HUDEP-2 (cell line): Measurements from ENCODE around the gene EPN2.
"Not testable (repeated sequence)": the region's sequence is repeated elsewhere in the genome, so short reads cannot be mapped to it uniquely, and the experiment has no call there.

Source experiments
- DNase-seq, 76 experiments: peaks; one replicate each; lab custom pipeline; 2025; ENCODE audit not compliant: unreplicated experiment in 76 of 76; lab: John Stamatoyannopoulos, UW

The EPN2 gene

GRCh38 chr17:19264268-19264667 is 27.1 kb downstream of the EPN2 start:
- no peak for DNase-seq

- no peak for DNase-seq
These were observed 27.5 kb downstream of the EPN2 start for GRCh38 chr17:19264681-19265080.

DNA sequence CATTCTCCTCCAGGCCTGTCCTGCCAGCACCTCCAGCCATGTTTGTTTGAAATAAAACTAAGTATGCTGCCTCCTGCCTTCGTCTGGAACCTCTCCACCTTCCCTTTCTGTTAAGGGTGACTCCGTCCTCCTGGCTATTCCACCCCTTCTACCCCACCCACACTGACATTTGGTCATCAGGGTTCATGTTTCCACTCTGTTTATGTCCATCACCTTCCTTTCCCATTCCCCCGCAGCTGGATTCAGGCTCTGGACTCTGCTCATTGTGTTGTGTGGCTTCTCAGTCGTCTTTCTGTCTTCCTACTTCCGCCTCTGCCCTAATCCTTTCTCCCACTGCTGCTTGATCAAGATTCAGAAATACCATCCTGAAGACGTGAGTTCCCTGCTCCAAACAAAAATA is 28.6 kb downstream of the EPN2 start:
- DNase-seq = no peak

GRCh38 chr17:19268611-19269010 is 31.4 kb downstream of the EPN2 start:
- DNase-seq = no peak

- DNase-seq = no peak
These were observed 31.9 kb downstream of the EPN2 start for GRCh38 chr17:19269106-19269505.

- no peak for DNase-seq
These were observed 32.5 kb downstream of the EPN2 start for GRCh38 chr17:19269641-19270040.

- DNase-seq = peak in 1 of 76 experiments; percentile 39
These were observed 33.2 kb downstream of the EPN2 start for GRCh38 chr17:19270347-19270703.

- peak in 74 of 76 experiments; percentile 40 to 98 (median 90) for DNase-seq
These were observed 33.8 kb downstream of the EPN2 start for GRCh38 chr17:19270704-19271611.

DNA sequence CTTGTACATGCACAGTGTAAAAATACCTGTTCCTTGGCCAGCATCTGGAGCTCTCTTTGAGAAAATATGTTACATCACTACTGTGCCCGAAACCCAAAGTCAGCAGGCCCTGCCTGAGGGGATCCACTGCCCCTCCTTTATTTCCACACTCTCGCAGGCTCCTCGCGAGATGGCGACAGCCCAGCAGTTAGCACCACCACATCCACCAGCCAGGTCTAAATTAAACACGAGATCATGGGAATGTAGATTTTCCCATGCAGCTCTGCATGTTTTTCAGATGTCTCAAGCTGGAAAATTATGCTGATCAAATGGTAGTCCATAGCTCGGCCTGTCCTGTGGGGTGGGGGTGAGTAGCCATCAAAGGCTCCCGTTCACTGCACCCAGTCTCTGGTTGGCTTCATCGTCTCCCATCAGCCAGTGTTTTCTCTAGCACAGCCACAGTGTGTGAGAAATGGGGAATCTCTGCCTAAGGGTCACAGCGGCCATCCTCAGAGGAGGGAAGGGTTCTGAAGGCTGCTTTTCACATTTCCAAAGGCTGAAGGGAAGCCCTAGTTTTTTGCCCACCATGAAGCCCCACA is 34.7 kb downstream of the EPN2 start:
- DNase-seq = no peak

- DNase-seq = no peak
These were observed 36.6 kb downstream of the EPN2 start for GRCh38 chr17:19273731-19274130.

DNA sequence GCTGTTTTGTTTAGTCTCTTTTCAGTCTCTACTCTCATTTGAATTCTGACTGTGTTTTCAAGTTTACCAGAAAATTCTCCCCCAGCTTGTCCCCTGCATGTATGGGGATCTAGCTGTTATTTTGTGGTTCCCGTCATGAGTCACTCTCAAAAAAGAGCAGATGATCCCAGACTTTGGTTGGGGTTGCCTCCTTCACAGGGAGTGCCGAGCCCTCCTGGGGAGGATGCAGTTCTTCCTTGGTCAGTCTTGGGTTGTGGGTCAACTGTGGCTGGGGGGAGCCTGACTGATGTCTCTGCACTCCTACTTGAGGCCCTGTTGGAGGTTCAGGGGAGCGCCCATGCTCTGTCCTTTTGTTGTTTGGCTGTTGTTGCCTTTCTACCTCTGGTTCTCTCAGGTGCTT is 37.7 kb downstream of the EPN2 start:
- DNase-seq = no peak

DNA sequence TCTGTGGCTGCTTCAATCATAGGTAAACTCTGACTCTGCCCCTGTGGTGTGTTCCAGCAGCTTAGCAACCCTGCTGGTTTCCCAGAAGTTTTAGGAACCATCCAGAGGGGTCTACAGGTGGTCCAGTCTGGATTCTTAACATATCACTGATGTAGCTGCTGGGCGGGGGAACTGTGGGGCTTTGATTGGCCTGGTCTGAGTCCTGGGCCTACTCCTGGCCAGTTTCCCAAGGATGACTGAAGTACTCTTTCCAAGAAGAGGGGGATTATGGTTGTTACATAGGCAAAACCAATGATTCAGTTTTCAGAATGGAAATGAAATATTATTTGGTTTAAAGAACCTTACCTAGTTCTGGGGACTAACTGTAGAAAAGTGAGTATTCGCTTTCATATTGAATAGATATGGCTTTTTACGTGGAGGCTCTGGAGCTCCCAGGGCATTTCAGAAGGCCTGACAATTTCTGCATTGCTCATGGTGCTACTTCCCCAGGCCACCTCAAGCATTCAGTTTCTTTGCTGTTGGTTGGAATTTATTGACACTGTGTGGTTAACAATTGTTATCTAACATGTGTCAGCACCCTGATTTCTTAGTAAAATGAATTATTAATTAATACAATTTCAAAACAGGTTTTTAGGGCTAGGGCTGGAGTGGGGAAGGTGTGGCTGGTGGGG is 38.4 kb downstream of the EPN2 start:
- DNase-seq = no peak

- not testable (repeated sequence) for DNase-seq
These were observed 41.1 kb downstream of the EPN2 start for GRCh38 chr17:19278284-19278683.

DNA sequence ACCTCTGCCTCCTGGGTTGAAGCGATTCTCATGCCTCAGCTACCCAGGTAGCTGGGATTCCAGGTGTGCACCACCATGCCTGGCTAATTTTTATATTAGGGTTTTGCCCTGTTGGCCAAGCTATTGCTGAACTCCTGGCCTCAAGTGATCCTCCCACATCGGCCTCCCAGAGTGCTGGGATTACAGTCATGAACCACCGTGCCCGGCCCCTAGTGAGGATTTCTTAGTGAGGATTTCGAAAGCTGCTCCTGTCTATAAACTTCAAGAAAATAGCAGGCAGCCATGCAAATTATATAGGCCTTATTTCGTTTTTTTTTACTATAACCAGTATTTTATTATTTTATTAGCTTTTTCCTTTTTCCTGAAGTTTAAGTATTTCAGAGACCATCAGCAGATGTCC is 41.6 kb downstream of the EPN2 start:
- no peak for DNase-seq

DNA sequence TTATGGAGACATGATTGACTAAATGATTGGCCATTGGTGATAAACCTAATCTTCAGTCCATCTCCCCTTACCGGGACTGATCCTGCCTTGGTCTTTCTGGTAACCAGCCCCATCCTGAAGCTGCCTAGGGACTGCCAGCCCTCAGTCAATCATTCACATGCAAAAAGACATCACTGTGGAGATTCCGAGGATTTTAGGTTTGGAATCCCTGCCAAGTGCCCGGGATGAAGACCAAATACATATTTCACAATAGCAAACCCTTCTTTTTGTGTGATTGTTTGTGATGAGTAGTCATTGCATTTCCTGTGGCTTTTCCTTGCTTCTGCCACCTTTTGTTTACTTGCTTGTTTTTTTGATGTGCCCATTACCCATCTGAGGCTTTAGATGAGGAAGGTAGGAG is 44.0 kb downstream of the EPN2 start:
- no peak for DNase-seq

- DNase-seq = no peak
These were observed 47.1 kb downstream of the EPN2 start for GRCh38 chr17:19284005-19284959.

GRCh38 chr17:19285213-19285900 is 48.2 kb downstream of the EPN2 start:
- DNase-seq = no peak

DNA sequence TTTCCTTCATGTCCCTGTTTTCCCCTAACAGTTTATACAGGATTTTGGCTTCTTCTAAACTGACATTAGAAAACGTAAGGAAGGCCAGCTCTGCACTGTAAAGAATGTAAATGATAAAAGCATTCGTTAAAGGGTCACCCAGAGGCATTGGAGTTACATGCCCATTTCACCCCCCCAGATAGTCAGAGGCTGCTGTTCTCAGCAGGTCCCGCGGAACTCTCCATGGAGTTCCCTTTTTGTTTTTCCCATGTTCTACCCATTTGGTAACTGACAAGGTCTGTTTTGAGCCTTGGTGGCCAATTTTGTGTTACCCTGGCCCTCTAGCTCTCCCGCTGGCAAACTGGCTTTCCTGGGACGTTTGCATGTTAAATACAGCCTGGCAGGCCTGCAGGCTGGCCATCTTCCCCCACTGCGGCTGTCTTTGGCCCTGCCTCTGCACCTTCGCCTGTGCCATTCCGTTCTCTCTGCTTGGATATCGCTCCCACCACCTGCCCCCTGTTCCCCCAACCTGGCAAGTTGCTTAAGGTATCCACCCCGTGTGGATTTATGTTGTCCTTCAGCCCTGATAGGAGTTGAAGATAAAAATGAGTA is 49.7 kb downstream of the EPN2 start:
- DNase-seq = no peak

DNA sequence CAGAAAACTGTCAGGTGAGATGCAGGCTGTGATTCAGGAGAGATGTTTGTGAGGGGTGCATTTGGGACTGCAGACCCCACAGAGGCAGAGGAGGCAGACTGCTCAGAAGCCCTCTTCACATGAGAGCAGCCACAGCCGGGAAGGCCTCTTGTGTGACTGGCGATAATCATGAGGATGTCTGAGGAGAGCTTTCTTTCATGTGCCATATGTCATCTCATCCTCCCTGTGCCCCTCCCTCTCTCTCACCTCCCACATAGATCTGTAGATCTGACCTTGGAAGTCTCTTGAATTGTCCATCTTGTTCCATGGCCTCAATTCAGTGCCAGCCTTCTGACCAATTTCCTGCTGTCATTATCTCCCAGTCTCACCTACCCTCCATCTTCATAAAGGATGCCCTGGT is 50.5 kb downstream of the EPN2 start:
- no peak for DNase-seq

DNA sequence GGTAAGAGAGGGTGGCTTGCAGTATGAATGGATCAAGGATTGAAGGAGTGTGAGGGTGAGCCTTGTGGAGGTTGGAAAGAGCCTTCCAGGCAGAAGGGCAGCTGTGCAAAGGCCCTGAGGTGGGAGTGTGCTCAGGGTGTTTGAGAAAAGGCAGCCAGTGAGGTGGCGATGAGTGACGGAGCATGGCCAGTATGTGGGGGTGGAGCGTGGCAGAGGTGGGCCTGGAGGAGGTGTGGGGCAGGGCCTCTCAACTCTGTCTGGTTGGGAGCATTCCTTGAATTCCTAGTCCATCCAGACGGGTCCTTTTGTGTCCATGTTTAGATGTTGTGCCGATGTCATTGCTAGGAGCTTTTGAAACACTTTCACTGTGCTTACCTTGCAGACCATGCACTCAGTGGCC is 51.3 kb downstream of the EPN2 start:
- DNase-seq = no peak
